Mammary epithelial cell (primary cell): ENCODE results near the gene IFT43.

Experiments used
- EZH2 ChIP-seq: IDR thresholded peaks from 2 replicates; pipeline ENCODE4 v1.6.1; 2012; ENCODE audit warnings: low read length, inconsistent platforms, borderline replicate concordance
- TF ChIP-seq, protein P1 (sequence below), 2 donors: IDR thresholded peaks in 1 of 2; conservative IDR thresholded peaks in 1 of 2; 2 replicates each; pipeline ENCODE4 v1.5.1; 2011 to 2012; ENCODE audit warnings: inconsistent platforms in 2 of 2, low read length in 2 of 2, mild to moderate bottlenecking in 2 of 2, control low read depth in 1 of 2, low read depth in 1 of 2; ENCODE audit not compliant: insufficient read depth in 1 of 2; ENCODE audit errors: extremely low read depth in 1 of 2

DNA sequence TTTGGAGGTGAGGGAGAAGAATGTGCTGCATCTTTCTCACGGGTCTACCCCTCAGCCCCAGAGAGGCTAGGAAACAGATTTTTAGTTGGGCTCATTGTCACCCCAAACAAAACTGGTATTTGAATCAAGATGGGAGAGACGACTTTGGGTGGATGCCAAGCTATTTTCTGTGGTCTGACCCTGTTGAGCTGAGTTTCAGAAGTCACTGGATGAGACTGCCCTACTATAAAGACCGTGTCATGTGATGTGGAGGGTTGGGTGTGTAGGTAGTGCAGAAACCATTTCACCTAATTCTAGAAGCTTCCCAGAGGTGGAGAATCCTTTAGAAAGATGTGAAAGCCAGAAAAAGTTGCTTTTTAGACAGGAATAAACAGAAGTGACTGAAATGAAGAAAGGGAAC is 60.2 kb downstream of the IFT43 start:
- TF ChIP-seq, protein P1, sequence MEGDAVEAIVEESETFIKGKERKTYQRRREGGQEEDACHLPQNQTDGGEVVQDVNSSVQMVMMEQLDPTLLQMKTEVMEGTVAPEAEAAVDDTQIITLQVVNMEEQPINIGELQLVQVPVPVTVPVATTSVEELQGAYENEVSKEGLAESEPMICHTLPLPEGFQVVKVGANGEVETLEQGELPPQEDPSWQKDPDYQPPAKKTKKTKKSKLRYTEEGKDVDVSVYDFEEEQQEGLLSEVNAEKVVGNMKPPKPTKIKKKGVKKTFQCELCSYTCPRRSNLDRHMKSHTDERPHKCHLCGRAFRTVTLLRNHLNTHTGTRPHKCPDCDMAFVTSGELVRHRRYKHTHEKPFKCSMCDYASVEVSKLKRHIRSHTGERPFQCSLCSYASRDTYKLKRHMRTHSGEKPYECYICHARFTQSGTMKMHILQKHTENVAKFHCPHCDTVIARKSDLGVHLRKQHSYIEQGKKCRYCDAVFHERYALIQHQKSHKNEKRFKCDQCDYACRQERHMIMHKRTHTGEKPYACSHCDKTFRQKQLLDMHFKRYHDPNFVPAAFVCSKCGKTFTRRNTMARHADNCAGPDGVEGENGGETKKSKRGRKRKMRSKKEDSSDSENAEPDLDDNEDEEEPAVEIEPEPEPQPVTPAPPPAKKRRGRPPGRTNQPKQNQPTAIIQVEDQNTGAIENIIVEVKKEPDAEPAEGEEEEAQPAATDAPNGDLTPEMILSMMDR (conservative IDR thresholded peaks at IDR 0.05 in 1 of 2, IDR thresholded peaks at IDR 0.05 in 1 of 2; ENCODE audit: extremely low read depth in 1 of 2, insufficient read depth in 1 of 2, low read depth in 1 of 2, low read length in 2 of 2) = no peak
- no peak for TF ChIP-seq EZH2
